Measurements from ENCODE around the gene PSMD1.

- no peak for TF ChIP-seq CTCF (IDR thresholded peaks at IDR 0.05; ENCODE audit: borderline replicate concordance, extremely low read depth, low read length, poor library complexity, severe bottlenecking)
- TF ChIP-seq EZH2 (IDR thresholded peaks at IDR 0.05; ENCODE audit: borderline replicate concordance, low read depth, low read length, severe bottlenecking) = no peak
Observed at GRCh38 chr2:231017231-231017598, 39.5 kb upstream of the PSMD1 start.

Measured in DND-41 (cell line).